HG03039 (cell line): ENCODE data around the gene CDKAL1.
"Not testable (repeated sequence)": the region's sequence is repeated elsewhere in the genome, so short reads cannot be mapped to it uniquely, and the experiment has no call there.

Experiments
- ATAC-seq: cut with Tn5 transposase; IDR thresholded peaks from one replicate; pipeline ENCODE4 v1.9.1; 2021; ENCODE audit warnings: mild to moderate bottlenecking, moderate library complexity; ENCODE audit not compliant: unreplicated experiment

CDKAL1 gene

DNA sequence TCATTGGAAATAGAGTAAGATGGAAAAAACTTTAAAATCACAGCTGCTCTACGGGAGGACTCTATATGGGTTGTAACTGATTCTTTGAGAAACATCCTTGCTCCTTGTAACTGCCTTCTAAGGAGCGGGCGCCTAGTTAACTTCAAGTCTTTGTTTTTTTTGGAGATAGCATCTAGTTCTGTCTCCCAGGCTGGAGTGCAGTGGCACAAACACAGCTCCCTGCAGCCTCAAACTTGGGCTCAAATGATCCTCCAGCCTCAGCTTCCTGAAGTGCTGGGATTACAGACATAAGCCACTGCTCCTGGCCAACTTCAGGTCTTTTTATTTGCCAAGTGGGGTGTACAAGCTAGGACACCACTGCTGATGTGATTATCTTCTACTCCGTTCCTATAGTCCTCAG lies 552.9 kb downstream of the CDKAL1 start:
- ATAC-seq = no peak

- ATAC-seq = no peak
These were observed 557.2 kb downstream of the CDKAL1 start for GRCh38 chr6:21091411-21091810.

- ATAC-seq = not testable (repeated sequence)
These were observed 558.0 kb downstream of the CDKAL1 start for GRCh38 chr6:21092231-21092772.

GRCh38 chr6:21095462-21095861 lies 561.2 kb downstream of the CDKAL1 start:
- ATAC-seq = no peak

- no peak for ATAC-seq
These were observed 563.9 kb downstream of the CDKAL1 start for GRCh38 chr6:21098134-21098533.

DNA sequence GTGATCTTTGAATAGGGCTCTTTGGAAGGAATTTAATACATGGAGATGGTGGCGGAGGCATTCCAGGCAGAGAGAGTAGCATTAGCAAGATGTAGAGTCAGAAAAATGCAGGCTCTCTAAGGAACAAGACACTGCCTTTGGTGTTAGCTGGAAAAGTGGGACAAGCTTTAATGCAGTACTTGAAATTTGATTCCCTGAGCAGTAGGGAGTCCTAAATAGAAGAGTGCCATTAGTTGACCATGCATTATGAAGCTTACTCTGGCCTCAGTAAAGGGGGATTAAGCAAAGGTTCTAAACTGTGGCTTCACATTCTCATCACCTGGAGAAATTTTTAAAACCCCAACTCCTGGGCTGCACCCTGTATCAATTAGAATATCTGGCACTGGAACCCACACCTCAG lies 564.5 kb downstream of the CDKAL1 start:
- ATAC-seq = no peak

GRCh38 chr6:21099338-21100314 lies 565.4 kb downstream of the CDKAL1 start:
- ATAC-seq = no peak

GRCh38 chr6:21100991-21101390 lies 566.7 kb downstream of the CDKAL1 start:
- ATAC-seq = no peak

- no peak for ATAC-seq
These were observed 567.4 kb downstream of the CDKAL1 start for GRCh38 chr6:21101694-21102093.

DNA sequence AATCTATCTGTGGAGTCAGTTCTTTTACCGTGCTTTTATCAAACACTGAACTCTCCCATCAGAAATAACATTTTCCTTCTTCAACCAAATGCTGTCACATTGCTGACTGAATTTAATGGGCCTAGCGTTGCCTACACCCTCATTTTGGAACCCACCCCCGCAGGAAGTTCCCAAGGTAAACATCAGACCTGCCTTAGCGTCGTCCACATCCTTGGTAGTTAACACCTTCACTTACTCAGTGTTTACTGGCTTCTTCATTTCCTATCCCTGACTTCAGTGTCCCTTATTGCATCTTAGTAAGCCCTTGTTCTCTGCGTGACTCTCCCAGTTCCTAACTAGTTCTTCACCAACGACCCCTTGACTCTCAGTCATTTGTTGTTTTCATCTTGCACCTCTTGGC lies 567.9 kb downstream of the CDKAL1 start:
- ATAC-seq = no peak

DNA sequence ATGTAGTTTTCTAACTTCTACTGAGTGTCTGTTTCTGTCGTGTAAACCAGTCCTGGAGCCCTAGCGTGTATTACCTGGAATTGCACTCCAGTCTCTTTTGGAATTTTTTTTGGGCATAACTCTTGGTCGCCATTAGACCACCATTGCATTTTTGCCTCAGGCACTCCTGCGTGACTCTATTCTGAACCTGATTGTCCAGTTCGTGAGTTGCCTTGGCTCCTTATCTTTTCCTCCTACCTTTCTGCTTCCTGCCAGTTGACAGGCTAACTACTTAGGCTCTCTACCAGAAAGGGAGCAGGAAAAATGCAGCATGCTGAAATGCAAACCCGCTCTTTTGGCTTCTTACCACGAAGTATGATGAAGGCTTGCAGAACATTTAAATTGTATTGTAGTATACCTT lies 568.4 kb downstream of the CDKAL1 start:
- no peak for ATAC-seq

DNA sequence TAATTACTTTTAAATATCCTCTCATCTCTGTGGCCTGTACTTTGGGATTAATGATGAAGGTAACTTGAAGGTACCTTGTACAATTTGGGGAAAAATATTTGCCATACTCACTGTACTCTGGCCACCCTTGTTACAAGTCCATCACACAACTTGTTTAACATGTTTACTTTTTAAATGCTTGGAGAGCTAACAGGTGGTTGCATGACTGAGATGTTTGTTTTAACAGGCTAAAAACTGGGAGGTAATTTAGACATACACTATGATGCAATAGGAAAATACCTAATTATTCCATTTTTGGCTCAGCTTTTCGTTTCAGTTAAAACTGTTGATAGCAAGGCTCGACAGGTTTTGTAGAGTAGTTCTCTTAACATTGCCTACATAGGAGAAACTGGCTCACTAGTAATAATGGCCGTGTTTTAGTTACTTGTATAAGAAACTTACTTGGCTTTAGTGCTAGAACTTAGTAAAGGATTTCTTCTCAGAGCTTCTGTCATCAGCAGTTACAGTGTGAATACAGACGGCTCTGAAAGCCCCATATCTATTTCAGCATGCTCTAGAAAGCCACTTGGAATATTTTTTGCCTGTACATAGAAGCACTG lies 569.5 kb downstream of the CDKAL1 start:
- no peak for ATAC-seq

GRCh38 chr6:21104288-21104687 lies 570.0 kb downstream of the CDKAL1 start:
- ATAC-seq = no peak

DNA sequence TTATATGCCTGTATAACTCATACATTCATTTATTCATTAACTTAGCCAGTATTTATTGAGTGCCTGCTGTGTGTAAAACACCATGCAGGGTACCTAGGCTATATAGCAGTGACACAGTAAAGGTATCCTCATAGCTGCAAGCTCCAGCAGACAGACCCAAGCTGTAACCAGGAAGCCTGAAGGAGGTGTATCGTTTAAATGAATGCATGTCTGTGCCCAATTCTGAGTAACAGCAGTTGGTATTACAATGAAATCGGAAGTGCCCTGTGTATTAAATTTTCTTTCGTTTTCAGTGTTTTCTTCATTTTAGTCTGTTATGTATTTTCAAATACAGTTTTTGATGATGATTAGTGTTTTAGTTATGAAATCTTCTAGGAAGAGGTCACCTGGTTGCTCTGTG lies 573.5 kb downstream of the CDKAL1 start:
- no peak for ATAC-seq

- no peak for ATAC-seq
These were observed 575.3 kb downstream of the CDKAL1 start for GRCh38 chr6:21109391-21110178.

GRCh38 chr6:21110684-21111083 lies 576.4 kb downstream of the CDKAL1 start:
- ATAC-seq = no peak

DNA sequence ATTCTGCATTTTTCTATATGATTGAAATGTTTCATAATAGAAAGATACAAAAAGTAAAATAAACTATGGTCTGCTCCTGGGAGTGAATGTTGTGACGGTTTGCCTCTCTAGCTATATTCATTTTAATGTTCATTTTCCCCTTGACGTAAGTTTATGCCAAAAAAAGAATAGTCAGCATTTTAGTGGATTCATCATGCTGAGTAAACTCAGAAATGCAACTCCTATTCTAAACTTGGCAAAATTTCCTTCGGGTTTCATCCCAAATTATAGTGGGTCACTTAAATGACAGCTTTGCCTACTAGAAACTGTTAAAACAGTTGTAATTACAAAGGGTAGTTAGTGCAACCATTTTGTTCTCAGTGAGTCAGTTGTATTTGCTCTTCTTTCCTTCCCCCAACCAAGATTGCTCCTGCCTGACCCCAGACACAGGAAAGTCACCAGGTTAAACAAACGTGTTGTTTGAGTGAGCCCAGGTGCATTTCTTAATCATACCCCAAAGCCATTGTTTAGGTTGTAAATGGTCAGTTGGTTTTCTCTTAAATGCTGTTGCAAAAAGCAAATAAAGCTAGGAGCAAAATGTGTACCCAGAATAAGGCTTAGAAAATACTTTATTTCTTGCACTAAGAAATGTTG lies 577.0 kb downstream of the CDKAL1 start:
- ATAC-seq = no peak

DNA sequence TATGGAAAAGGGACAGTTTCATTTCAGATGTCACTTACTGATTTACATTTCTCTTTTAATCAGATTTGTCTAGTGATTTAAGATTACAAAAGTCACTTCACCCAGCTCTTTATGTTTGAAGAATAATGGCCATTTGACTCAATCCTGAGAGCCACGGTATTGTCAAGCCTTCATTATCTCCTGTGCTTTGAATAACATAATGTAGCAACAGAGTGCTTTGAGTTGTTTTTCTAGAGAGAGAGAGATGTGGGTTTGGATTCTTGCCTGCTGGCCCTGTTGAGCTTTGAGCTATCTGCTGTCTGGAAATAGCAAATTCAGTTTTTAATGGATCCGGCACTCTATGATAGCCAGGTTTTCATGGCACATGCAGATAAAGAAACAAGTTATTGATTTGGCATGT lies 580.9 kb downstream of the CDKAL1 start:
- ATAC-seq = no peak

GRCh38 chr6:21116736-21117135 lies 582.5 kb downstream of the CDKAL1 start:
- ATAC-seq = no peak

GRCh38 chr6:21118216-21118780 lies 584.0 kb downstream of the CDKAL1 start:
- no peak for ATAC-seq
